ENCODE results near the gene TCF12.
A peak's percentile ranks its signal among the peaks of the same experiment; 100 is the strongest.
"Not testable (repeated sequence)": the region's sequence is repeated elsewhere in the genome, so short reads cannot be mapped to it uniquely, and the experiment has no call there.

Gene TCF12

GRCh38 chr15:57146506-57147201, 228.2 kb downstream of the TCF12 start:
- peak; percentile 63 for TF ChIP-seq CTCF (IDR thresholded peaks at IDR 0.05; ENCODE audit: low read depth, low read length)
- DNase-seq (ENCODE audit: extremely low read depth, low read depth), result peak; percentile 40

GRCh38 chr15:57147621-57148020, 229.2 kb downstream of the TCF12 start:
- no peak for DNase-seq (ENCODE audit: extremely low read depth, low read depth)
- TF ChIP-seq CTCF (IDR thresholded peaks at IDR 0.05; ENCODE audit: low read depth, low read length), result no peak

- DNase-seq (ENCODE audit: extremely low read depth, low read depth), result no peak
- no peak for TF ChIP-seq CTCF (IDR thresholded peaks at IDR 0.05; ENCODE audit: low read depth, low read length)
Measured at GRCh38 chr15:57148262-57148661, 229.8 kb downstream of the TCF12 start.

GRCh38 chr15:57149196-57149595, 230.8 kb downstream of the TCF12 start:
- no peak for TF ChIP-seq CTCF (IDR thresholded peaks at IDR 0.05; ENCODE audit: low read depth, low read length)
- no peak for DNase-seq (ENCODE audit: extremely low read depth, low read depth)

- TF ChIP-seq CTCF (IDR thresholded peaks at IDR 0.05; ENCODE audit: low read depth, low read length), result no peak
- DNase-seq (ENCODE audit: extremely low read depth, low read depth), result peak; percentile 25
Measured at GRCh38 chr15:57150066-57150865, 231.8 kb downstream of the TCF12 start.

GRCh38 chr15:57150866-57151203, 232.4 kb downstream of the TCF12 start:
- DNase-seq (ENCODE audit: extremely low read depth, low read depth), result not testable (repeated sequence)

GRCh38 chr15:57152133-57152532, 233.7 kb downstream of the TCF12 start:
- no peak for DNase-seq (ENCODE audit: extremely low read depth, low read depth)

More at GRCh38 chr15:57152133-57152532, 233.7 kb downstream of the TCF12 start:
- TF ChIP-seq CTCF (IDR thresholded peaks at IDR 0.05; ENCODE audit: low read depth, low read length), result no peak

Data from AG09319 (cell line).